Activated CD4-positive, alpha-beta T cell treated with anti-CD3 and anti-CD28 coated beads, Interleukin-2, amount 50 U/mL, for 24 hours (primary cell): Measurements from ENCODE around the gene SPDL1.

Source experiments
- DNase-seq, 2 donors: peaks; one replicate each; pipeline ENCODE4 v3.0.0-alpha.2; 2020; ENCODE audit warnings: low read depth in 1 of 2, low spot score in 1 of 2

Gene SPDL1

GRCh38 chr5:169629847-169630548 is 46.4 kb downstream of the SPDL1 start:
- no peak for DNase-seq

DNA sequence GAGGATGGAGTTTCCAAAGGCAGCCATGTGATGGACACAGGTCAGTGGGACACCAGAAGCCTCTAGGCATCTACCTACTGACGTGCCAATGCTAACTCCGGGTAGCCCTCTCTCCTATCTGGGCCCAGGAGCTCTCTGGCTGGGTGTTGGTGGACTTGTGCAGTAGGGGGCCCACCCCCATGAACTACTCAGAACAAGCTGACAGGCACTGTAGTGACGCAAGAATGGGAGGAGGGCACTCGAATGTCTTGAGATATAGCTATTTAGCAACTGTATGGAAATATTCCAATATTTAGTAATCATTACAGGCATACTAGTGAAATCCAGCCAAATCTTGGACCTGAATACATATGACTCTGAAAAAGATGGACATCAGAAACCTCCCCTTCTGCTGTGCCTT is 47.8 kb downstream of the SPDL1 start:
- DNase-seq, result no peak

DNA sequence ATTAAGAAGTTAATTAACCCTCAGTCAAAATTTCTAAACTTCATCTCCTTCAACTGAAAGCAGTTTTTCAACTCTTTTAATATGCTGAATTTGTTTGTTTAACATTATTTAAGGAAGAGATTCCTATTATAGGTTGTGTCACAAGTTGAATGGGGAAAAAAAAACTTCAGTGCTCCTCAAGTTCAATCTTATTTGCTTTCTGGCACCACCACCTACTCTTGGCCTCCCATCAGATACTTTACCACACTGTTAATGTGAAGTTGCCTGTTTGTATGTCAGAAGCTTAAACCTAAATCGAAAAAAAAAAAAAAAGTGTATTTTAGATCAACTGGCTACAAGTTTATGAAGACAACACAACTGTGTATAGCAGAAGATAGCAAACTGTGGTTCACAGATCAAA is 49.4 kb downstream of the SPDL1 start:
- no peak for DNase-seq

GRCh38 chr5:169634606-169635005 is 51.0 kb downstream of the SPDL1 start:
- DNase-seq, result no peak

GRCh38 chr5:169635936-169636335 is 52.4 kb downstream of the SPDL1 start:
- DNase-seq, result no peak

DNA sequence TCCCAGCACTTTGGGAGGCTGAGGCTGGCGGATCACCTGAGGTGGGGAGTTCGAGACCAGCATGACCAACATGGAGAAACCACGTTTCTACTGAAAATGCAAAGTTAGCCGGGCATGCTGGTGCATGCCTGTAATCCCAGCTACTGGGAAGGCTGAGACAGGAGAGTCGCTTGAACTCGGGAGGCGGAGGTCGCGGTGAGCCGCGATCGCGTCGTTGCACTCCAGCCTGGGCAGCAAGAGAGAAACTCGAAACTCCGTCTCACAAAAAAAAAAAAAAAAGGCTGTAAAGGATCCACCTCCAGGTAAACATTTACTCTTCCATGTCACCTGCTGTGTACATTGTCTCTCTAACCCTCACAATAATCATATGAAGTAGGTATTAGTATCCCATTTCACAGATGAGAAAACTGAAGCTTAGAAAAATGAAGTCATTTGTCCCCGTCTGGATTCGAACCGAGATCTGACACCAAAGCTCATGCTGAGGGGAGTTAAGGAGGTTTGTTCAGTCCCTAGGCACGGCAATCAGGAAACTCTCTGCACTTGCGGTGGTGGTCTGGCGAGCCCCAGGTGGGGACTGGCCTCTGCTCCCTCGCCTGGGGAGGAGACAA is 53.0 kb downstream of the SPDL1 start:
- no peak for DNase-seq

DNA sequence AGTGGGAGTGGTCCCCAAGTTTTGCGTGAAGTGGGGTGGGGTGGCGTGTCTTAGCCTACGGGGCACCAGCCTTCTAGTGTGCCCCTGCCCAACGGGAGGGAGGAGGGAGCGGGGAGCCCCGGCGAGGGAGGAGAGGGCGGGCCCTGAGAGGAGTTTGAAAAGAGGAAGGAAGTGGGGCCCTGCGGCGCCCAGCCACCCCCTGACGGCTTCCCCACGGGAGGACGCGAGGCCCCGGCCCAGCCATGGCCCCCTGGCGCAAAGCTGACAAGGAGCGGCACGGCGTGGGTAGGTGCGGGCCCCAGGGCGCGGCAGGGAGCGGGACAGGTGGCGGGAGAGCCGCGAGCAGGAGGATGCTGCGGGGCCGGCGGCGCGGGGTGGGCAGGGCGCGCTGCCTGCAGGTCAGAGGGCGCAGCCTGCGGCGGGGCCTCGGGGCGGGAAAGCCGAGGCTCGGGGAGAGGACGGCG is 53.5 kb downstream of the SPDL1 start, which contains the start of gene DOCK2:
Gene DOCK2 (plus strand): TSS at position 191 of the 464 bp plus-strand sequence. CDS start 52 bp downstream, at position 243.
- peak; percentile 45 to 54 for DNase-seq

DNA sequence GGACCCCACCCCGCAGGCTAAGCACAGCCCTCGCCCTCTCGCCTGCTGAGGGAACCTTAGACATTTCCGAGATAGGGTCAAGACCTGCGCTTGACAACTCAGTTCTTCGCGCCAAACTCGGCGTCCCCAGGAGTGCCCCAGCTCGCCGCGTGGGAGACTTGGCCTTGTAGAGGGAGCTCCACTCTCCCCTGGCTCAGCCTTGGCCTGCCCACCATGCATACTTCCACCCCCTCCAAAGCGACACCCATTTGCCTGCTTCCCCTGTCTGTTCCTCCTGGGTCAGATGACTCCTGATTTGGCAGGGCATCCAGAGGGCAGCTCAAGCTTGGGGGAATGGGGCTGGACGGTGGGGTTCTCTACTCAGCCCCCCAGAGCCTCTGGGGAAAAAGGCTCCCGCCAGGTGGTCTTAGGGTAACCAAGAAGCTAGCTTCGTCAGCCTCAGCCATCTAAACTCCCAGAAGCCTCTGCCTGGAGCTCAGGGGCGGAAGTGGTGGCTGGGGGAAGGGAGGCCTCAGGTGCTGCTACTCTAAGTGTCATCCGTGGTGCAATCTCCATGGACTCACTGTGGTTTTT is 54.1 kb downstream of the SPDL1 start:
- DNase-seq, result peak; percentile 37 to 64

- no peak for DNase-seq
Measured at GRCh38 chr5:169641253-169641652, 57.7 kb downstream of the SPDL1 start.

GRCh38 chr5:169646856-169647255 is 63.3 kb downstream of the SPDL1 start:
- no peak for DNase-seq

- DNase-seq, result no peak
Measured at GRCh38 chr5:169647566-169647965, 64.0 kb downstream of the SPDL1 start.

DNA sequence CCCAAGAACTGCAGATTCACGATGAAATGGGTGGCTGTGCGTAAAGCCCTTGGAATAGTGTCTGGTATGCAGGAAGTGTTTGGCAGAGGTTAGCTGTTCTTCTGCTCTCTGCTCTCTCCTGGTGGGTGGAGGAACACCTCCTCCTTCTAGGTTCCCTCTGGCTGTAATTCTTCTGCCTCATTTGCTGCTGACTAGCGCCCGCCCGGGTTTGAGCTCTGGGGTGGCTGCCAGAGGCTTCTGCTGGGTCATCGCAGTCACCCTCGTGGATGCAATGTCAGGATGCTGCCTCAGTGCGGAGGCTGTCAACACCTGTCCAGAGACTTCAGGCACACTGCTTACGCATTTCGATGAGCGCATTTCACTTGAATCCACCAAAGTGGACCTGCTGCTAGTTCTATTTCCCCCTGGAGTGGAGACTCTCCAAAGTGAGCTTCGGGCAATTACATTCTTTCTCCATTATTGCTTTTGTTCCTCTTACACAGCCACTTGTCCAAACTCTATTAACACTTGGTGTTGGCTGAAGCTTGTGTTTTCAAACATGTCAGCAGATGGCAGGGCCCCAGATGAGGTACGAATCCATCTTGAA is 65.2 kb downstream of the SPDL1 start:
- no peak for DNase-seq

GRCh38 chr5:169649486-169649885 is 65.9 kb downstream of the SPDL1 start:
- DNase-seq, result no peak

DNA sequence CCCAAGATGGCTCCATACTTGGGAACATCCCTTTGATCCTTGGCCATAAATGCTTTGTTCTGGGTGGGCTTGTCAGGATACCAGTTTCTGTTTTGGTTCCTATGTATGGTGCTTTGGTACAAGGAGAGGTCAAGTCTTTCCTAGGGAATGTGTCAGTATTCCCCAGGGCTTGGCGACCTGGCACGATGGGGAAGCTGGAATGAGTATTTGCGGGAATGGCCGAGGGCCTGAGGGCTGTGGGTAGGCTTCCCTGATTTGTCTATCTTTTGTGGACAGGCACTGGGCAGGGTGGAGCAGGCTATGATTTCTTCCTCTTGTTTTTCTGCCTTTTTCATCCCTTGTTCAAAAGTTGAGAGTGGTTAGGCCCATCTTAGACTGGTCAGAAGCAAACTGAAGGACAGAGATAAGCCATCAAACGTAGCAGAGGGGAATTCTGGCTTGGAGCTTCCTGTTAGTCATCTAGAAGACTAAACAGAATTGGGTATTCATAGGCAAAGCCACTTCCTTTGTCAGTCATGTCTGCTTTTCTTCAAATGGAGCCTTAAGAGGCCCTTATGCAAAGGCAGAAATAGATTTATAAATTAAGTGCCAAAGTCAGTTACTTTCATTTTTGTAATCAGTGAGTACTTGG is 67.2 kb downstream of the SPDL1 start:
- DNase-seq, result peak in 1 of 2 donors; percentile 26

DNA sequence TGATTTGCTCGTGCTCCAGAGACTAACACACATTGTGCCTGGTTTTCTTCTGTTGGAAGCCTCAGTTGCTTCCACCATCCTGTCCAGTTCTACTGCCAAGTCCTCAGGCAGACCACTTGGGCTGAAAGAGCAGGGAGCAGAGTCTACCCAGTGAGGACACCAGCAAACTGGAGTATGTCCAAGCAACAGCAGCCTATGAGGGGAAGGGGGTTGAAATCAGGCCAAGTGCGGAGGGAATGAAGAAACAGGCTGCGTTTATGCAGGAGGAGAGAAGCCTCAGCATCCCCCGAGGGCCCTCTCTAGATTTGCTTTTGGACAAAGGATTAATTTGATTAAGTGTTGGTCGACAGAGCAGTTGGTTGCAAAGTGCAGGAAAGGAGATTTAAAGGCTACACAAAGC is 68.0 kb downstream of the SPDL1 start:
- DNase-seq, result no peak

DNA sequence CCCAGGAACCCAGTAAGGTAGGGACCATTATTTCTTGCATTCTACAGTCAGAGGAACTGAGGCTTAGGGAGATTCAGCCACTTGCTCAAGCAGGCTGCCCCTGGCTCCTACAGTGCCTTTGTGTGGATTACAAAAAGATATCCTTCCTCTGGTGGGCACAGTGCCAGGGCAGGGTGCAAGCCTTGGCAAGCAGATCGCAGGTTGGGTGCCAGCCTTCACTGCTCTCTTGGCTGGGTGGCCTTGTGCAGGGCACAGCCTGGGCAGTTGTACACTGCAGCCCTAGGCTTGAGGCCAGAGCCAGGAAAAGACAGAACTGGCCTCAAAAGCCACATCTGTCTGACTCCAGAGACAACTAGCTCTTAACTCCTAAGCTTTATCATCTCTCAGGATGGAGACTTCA is 68.5 kb downstream of the SPDL1 start:
- DNase-seq, result no peak

DNA sequence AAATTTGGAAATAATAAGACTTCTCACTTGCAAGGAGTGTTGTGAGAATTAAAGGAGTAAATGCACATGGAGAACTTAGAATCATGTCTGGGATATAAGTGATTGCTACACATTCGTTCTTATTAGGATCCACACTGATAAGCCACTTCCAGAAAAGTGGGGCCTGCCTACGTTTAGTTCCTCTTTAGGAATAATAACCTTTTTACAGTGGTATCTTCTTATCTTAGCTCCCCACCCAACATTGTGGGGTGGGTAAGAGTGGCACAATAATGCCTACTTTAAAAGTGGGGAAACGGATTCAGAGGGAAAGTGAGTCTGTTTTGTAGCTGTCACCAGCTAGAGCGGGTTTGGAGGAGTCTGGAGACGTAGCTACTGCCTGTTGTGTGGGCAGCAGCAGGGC is 69.5 kb downstream of the SPDL1 start:
- DNase-seq, result no peak
